ENCODE measurements around the gene COL1A1. TPM values are rescaled to one million over a fixed set of nuclear protein-coding genes. Genes with fewer than 3 reads are reported as not detected.

The COL1A1 gene
- total and polyA plus RNA-seq, 5 donors from 2014 or later: 26.2 TPM; not detected in 4

GRCh38 chr17:50139185-50139783, 62.1 kb downstream of the COL1A1 start:
- no peak for DNase-seq
- Histone ChIP-seq H3K9me3 (ENCODE audit: control insufficient read depth in 2 of 2, low read length in 2 of 2) (no peaks in the 10 kb centered on the region), H3K27me3 (ENCODE audit: control insufficient read depth, insufficient read depth, low read length) (no peaks in the 10 kb centered on the region), H3K36me3 (ENCODE audit: control insufficient read depth, insufficient read depth, low read length) (peaks cover 91% of the 10 kb centered on the region), H3K4me3 (ENCODE audit: low read depth, low read length) (no peak overlapping the region), H3K4me1 (ENCODE audit: control insufficient read depth, insufficient read depth, low read length, poor library complexity, severe bottlenecking) (peaks cover 46% of the 10 kb centered on the region), H3K27ac (ENCODE audit: insufficient read depth, low read length, poor library complexity, severe bottlenecking) (no peak overlapping the region)
- Mint-ChIP-seq H3K36me3 (peaks cover 57% of the 10 kb centered on the region), H3K27ac (no peak overlapping the region), H3K4me1 (peaks cover 6 to 54% (median 31%) of the 10 kb centered on the region in 4 donors), H3K9me3 (peaks cover 0 to 1% (median 0%) of the 10 kb centered on the region in 7 donors), H3K4me3 (peak overlapping the region in 1 of 4 donors; percentile 68), H3K27me3 (no peaks in the 10 kb centered on the region)
- ATAC-seq (ENCODE audit: low read depth in 2 of 2): no peak

GRCh38 chr17:50137042-50137441, 64.4 kb downstream of the COL1A1 start:
- peaks cover 0 to 3% (median 0%) of the 10 kb centered on the region in 7 donors for H3K9me3 Mint-ChIP-seq
- peaks cover 6 to 34% (median 23%) of the 10 kb centered on the region in 4 donors for H3K4me1 Mint-ChIP-seq
- DNase-seq (no peak), ATAC-seq (ENCODE audit: low read depth in 2 of 2) (no peak)
- H3K4me3 ChIP-seq (ENCODE audit: low read depth, low read length): no peak overlapping the region
- H3K36me3 ChIP-seq (ENCODE audit: control insufficient read depth, insufficient read depth, low read length): peaks cover 72% of the 10 kb centered on the region
- no peak overlapping the region for H3K27ac ChIP-seq (ENCODE audit: insufficient read depth, low read length, poor library complexity, severe bottlenecking)
- H3K36me3 Mint-ChIP-seq: peaks cover 49% of the 10 kb centered on the region
- H3K27me3 ChIP-seq (ENCODE audit: control insufficient read depth, insufficient read depth, low read length): no peaks in the 10 kb centered on the region
- H3K9me3 ChIP-seq (ENCODE audit: control insufficient read depth in 2 of 2, low read length in 2 of 2): no peaks in the 10 kb centered on the region
- no peak overlapping the region for H3K4me3 Mint-ChIP-seq
- H3K27ac Mint-ChIP-seq: no peak overlapping the region
- no peaks in the 10 kb centered on the region for H3K27me3 Mint-ChIP-seq
- peaks cover 27% of the 10 kb centered on the region for H3K4me1 ChIP-seq (ENCODE audit: control insufficient read depth, insufficient read depth, low read length, poor library complexity, severe bottlenecking)

GRCh38 chr17:50136096-50136687, 65.2 kb downstream of the COL1A1 start:
- Mint-ChIP-seq H3K4me3 (no peak overlapping the region), H3K36me3 (peaks cover 43% of the 10 kb centered on the region), H3K4me1 (peaks cover 6 to 30% (median 23%) of the 10 kb centered on the region in 4 donors), H3K9me3 (peaks cover 0 to 3% (median 0%) of the 10 kb centered on the region in 7 donors), H3K27ac (no peak overlapping the region), H3K27me3 (peaks cover 6% of the 10 kb centered on the region)
- Histone ChIP-seq H3K9me3 (ENCODE audit: control insufficient read depth in 2 of 2, low read length in 2 of 2) (no peaks in the 10 kb centered on the region), H3K4me1 (ENCODE audit: control insufficient read depth, insufficient read depth, low read length, poor library complexity, severe bottlenecking) (peaks cover 19% of the 10 kb centered on the region), H3K4me3 (ENCODE audit: low read depth, low read length) (no peak overlapping the region), H3K27me3 (ENCODE audit: control insufficient read depth, insufficient read depth, low read length) (no peaks in the 10 kb centered on the region), H3K36me3 (ENCODE audit: control insufficient read depth, insufficient read depth, low read length) (peaks cover 65% of the 10 kb centered on the region), H3K27ac (ENCODE audit: insufficient read depth, low read length, poor library complexity, severe bottlenecking) (no peak overlapping the region)
- DNase-seq (no peak), ATAC-seq (ENCODE audit: low read depth in 2 of 2) (no peak)

GRCh38 chr17:50135316-50136095, 65.9 kb downstream of the COL1A1 start:
- no peak overlapping the region for H3K4me3 Mint-ChIP-seq
- ATAC-seq (ENCODE audit: low read depth in 2 of 2) (no peak), DNase-seq (no peak)
- no peak overlapping the region for H3K27ac ChIP-seq (ENCODE audit: insufficient read depth, low read length, poor library complexity, severe bottlenecking)
- H3K27ac Mint-ChIP-seq: peak overlapping the region in 1 of 3 donors; percentile 20
- peaks cover 0 to 3% (median 0%) of the 10 kb centered on the region in 7 donors for H3K9me3 Mint-ChIP-seq
- peaks cover 58% of the 10 kb centered on the region for H3K36me3 ChIP-seq (ENCODE audit: control insufficient read depth, insufficient read depth, low read length)
- H3K36me3 Mint-ChIP-seq: peaks cover 38% of the 10 kb centered on the region
- no peaks in the 10 kb centered on the region for H3K9me3 ChIP-seq (ENCODE audit: control insufficient read depth in 2 of 2, low read length in 2 of 2)
- no peak overlapping the region for H3K4me3 ChIP-seq (ENCODE audit: low read depth, low read length)
- peaks cover 6 to 30% (median 22%) of the 10 kb centered on the region in 4 donors for H3K4me1 Mint-ChIP-seq
- H3K27me3 Mint-ChIP-seq: peaks cover 12% of the 10 kb centered on the region
- H3K27me3 ChIP-seq (ENCODE audit: control insufficient read depth, insufficient read depth, low read length): peaks cover 2% of the 10 kb centered on the region
- peaks cover 17% of the 10 kb centered on the region for H3K4me1 ChIP-seq (ENCODE audit: control insufficient read depth, insufficient read depth, low read length, poor library complexity, severe bottlenecking)

GRCh38 chr17:50134206-50135110, 67.0 kb downstream of the COL1A1 start:
- Mint-ChIP-seq H3K4me3 (no peak overlapping the region), H3K4me1 (peaks cover 0 to 23% (median 12%) of the 10 kb centered on the region in 4 donors), H3K27me3 (peaks cover 13% of the 10 kb centered on the region), H3K36me3 (peaks cover 29% of the 10 kb centered on the region), H3K9me3 (peaks cover 0 to 3% (median 0%) of the 10 kb centered on the region in 7 donors), H3K27ac (no peak overlapping the region)
- peaks cover 15% of the 10 kb centered on the region for H3K4me1 ChIP-seq (ENCODE audit: control insufficient read depth, insufficient read depth, low read length, poor library complexity, severe bottlenecking)
- H3K9me3 ChIP-seq (ENCODE audit: control insufficient read depth in 2 of 2, low read length in 2 of 2): no peaks in the 10 kb centered on the region
- peaks cover 2% of the 10 kb centered on the region for H3K27me3 ChIP-seq (ENCODE audit: control insufficient read depth, insufficient read depth, low read length)
- H3K27ac ChIP-seq (ENCODE audit: insufficient read depth, low read length, poor library complexity, severe bottlenecking): no peak overlapping the region
- H3K4me3 ChIP-seq (ENCODE audit: low read depth, low read length): no peak overlapping the region
- peaks cover 51% of the 10 kb centered on the region for H3K36me3 ChIP-seq (ENCODE audit: control insufficient read depth, insufficient read depth, low read length)
- DNase-seq (no peak), ATAC-seq (ENCODE audit: low read depth in 2 of 2) (no peak)

GRCh38 chr17:50133769-50134099, 67.7 kb downstream of the COL1A1 start:
- Histone ChIP-seq H3K4me3 (ENCODE audit: low read depth, low read length) (no peak overlapping the region), H3K27me3 (ENCODE audit: control insufficient read depth, insufficient read depth, low read length) (peaks cover 2% of the 10 kb centered on the region), H3K9me3 (ENCODE audit: control insufficient read depth in 2 of 2, low read length in 2 of 2) (no peaks in the 10 kb centered on the region), H3K36me3 (ENCODE audit: control insufficient read depth, insufficient read depth, low read length) (peaks cover 44% of the 10 kb centered on the region), H3K27ac (ENCODE audit: insufficient read depth, low read length, poor library complexity, severe bottlenecking) (no peak overlapping the region), H3K4me1 (ENCODE audit: control insufficient read depth, insufficient read depth, low read length, poor library complexity, severe bottlenecking) (peaks cover 20% of the 10 kb centered on the region)
- no peak for DNase-seq
- Mint-ChIP-seq H3K27ac (no peak overlapping the region), H3K9me3 (peaks cover 0 to 3% (median 0%) of the 10 kb centered on the region in 7 donors), H3K36me3 (peaks cover 29% of the 10 kb centered on the region), H3K4me3 (no peak overlapping the region), H3K4me1 (peaks cover 0 to 25% (median 13%) of the 10 kb centered on the region in 4 donors), H3K27me3 (peaks cover 15% of the 10 kb centered on the region)
- no peak for ATAC-seq (ENCODE audit: low read depth in 2 of 2)
